Calu3 (cell line): ENCODE measurements around the gene CACNA1S. TPM values are rescaled to one million over a fixed set of nuclear protein-coding genes. Genes with fewer than 3 reads are reported as not detected.
A peak's percentile ranks its signal among the peaks of the same experiment; 100 is the strongest.

Source experiments
- Bru-seq: library from RNA; stranded (reverse); fragments of 400-500 nt; gene quantifications from one replicate; lab custom pipeline; 2021; lab: Mats Ljungman, UMichigan
- BruChase-seq, 2 experiments: library from RNA; stranded (reverse); fragments of 400-500 nt; gene quantifications; one replicate each; lab custom pipeline; 2021; lab: Mats Ljungman, UMichigan
- BruUV-seq: library from RNA; stranded (reverse); fragments of 400-500 nt; replicated peaks from 2 replicates; lab custom pipeline; 2021; lab: Mats Ljungman, UMichigan
- CTCF ChIA-PET: fragments of 300-600 bp; sonication (Branson Sonifier 250); formaldehyde crosslinking; loops from one replicate; lab custom pipeline; 2022; ENCODE audit warnings: antibody characterized with exemption; lab: Charles Lee
- DNase-seq: peaks from one replicate; pipeline ENCODE4 v3.0.0; 2022
- H3K27ac Mint-ChIP-seq: one replicate; pipeline ENCODE4 v1.8.0; 2022; ENCODE audit warnings: mixed read lengths; ENCODE audit not compliant: unreplicated experiment
- H3K27me3 Mint-ChIP-seq: one replicate; pipeline ENCODE4 v1.8.0; 2022; ENCODE audit warnings: mixed read lengths; ENCODE audit not compliant: unreplicated experiment
- H3K36me3 Mint-ChIP-seq: one replicate; pipeline ENCODE4 v1.8.0; 2022; ENCODE audit warnings: mild to moderate bottlenecking, moderate library complexity, mixed read lengths; ENCODE audit not compliant: insufficient read depth, unreplicated experiment
- H3K4me1 Mint-ChIP-seq: one replicate; pipeline ENCODE4 v1.8.0; 2022; ENCODE audit warnings: mild to moderate bottlenecking, low read depth, mixed read lengths; ENCODE audit not compliant: unreplicated experiment
- H3K4me3 Mint-ChIP-seq: one replicate; pipeline ENCODE4 v1.8.0; 2022; ENCODE audit warnings: mild to moderate bottlenecking, low read depth, moderate library complexity, mixed read lengths; ENCODE audit not compliant: unreplicated experiment
- H3K9me3 Mint-ChIP-seq: one replicate; pipeline ENCODE4 v1.8.0; 2022; ENCODE audit warnings: low read depth, mixed read lengths; ENCODE audit not compliant: unreplicated experiment
- intact Hi-C: fragments of 100-400 bp; cut with micrococcal nuclease; formaldehyde crosslinking; loops from one replicate; pipeline ENCODE4 v1.10.0; 2022; ENCODE audit not compliant: unreplicated experiment
- long read RNA-seq: library from polyadenylated mRNA; stranded (forward); transcript quantifications from one replicate; pipeline ENCODE4 v2.0.0, GENCODE V29; 2022
- total RNA-seq: library from RNA; stranded (reverse); gene quantifications from 2 replicates; pipeline ENCODE4 v1.2.3, GENCODE V29; 2022
- TF ChIP-seq, protein P1 (sequence below): fragments of 200-600 bp; IDR thresholded peaks from one replicate; pipeline ENCODE4 v1.8.0; 2022; ENCODE audit warnings: antibody characterized with exemption; ENCODE audit not compliant: unreplicated experiment

CACNA1S gene
- total RNA-seq, result not detected in 2 replicates
- Bru-seq, nascent RNA, result not detected
- BruChase-seq, experiment 1, labeled RNA remaining after a 6-hour chase, result percentile 3 among the genes with signal in this experiment
- not detected for BruChase-seq, experiment 2, labeled RNA remaining after a 2-hour chase
- long read RNA-seq, result 0 reads

DNA sequence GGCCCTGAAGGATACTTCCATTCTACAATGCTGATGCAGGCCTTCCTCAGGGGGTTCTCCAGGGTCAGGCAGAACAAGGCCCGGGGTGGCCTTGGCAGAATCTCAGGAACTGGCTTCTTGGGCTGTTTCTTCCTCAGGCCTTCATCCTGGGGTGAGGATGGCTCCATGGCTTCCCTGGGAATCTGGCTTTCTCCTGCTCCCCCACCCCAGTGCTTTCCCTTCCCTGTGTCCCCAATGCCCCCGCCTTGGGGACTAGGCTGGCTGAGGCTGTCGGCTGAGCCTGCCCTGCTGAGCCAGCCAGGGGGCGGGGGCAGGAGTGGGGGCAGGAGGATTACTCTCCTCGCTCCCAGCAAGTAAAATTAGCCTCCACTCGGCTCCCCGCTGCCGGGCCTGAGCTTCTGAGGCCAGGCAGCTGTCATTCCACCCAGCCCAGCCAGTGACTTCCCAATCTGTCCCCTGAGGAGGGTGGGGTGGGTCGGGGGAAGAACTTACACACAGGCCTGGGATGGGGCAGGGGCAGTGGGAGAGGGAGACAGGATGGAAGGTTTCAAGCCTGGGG, at the start of gene CACNA1S:
TSS of gene CACNA1S (minus strand) at position 254 of the 559 bp plus-strand sequence. CDS start at position 167, 87 bp downstream.
- H3K27ac Mint-ChIP-seq, result no peak within 1 kb of the TSS
- CTCF ChIA-PET, result no interaction called here
- no TSS peak for BruUV-seq
- intact Hi-C loops, result loop anchor here (5.0 kb wide), 1 partner anchor 490 kb away; the partner anchor contains the start of gene KIF14
- no peak within 1 kb of the TSS for H3K4me3 Mint-ChIP-seq
- no peaks in the 10 kb centered on the region for H3K4me1 Mint-ChIP-seq
- H3K27me3 Mint-ChIP-seq, result peaks cover 77% of the 10 kb centered on the region
- TF ChIP-seq, protein P1, sequence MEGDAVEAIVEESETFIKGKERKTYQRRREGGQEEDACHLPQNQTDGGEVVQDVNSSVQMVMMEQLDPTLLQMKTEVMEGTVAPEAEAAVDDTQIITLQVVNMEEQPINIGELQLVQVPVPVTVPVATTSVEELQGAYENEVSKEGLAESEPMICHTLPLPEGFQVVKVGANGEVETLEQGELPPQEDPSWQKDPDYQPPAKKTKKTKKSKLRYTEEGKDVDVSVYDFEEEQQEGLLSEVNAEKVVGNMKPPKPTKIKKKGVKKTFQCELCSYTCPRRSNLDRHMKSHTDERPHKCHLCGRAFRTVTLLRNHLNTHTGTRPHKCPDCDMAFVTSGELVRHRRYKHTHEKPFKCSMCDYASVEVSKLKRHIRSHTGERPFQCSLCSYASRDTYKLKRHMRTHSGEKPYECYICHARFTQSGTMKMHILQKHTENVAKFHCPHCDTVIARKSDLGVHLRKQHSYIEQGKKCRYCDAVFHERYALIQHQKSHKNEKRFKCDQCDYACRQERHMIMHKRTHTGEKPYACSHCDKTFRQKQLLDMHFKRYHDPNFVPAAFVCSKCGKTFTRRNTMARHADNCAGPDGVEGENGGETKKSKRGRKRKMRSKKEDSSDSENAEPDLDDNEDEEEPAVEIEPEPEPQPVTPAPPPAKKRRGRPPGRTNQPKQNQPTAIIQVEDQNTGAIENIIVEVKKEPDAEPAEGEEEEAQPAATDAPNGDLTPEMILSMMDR, result no peak
- H3K36me3 Mint-ChIP-seq, result peaks cover 14% of the 10 kb centered on the region
- H3K9me3 Mint-ChIP-seq, result no peaks in the 10 kb centered on the region
- DNase-seq, result no peak

DNA sequence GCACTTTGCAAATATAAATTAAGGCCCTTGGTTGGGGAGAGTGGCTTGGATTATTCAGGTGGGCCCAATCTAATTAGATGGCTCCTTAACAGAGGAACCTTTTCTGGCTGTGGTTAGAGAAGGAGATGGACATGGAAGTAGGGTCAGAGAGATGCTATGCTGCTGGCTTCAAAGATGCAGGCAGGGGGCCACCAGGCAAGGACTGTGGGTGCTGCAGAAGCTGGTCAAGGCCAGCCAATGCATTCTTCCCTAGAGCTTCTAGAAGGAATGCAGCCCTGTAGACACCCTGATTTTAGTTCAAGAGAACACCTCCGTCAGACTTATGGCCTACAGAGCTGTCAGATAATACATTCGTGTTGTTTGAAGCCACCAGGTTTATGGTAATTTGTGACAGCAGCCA, 45.7 kb upstream of the CACNA1S start:
- BruUV-seq, result no TSS peak

DNA sequence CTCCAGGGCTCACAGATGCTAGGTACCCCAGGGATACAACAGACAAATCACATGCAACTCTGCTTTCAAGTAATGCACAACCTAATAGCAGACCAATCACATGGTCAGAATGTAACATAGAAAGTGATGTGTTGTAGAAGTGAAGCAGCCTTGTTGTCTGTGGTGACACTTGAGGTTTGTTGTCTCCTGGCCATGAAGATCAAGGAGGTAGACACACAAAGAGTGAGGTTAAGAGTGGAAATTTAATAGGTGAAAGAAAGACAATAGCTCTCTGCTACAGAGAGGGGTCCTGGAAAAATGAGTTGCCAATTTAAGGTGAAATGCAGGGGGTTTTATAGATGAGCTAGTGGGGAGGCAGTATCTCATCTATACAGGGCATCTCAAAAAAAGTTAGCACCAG, 44.6 kb upstream of the CACNA1S start:
- no peak overlapping the region for H3K27ac Mint-ChIP-seq
- H3K4me3 Mint-ChIP-seq, result no peak overlapping the region
- DNase-seq, result no peak
- no peaks in the 10 kb centered on the region for H3K9me3 Mint-ChIP-seq
- H3K36me3 Mint-ChIP-seq, result peaks cover 15% of the 10 kb centered on the region
- BruUV-seq, result no TSS peak
- TF ChIP-seq, protein P1, result no peak
- CTCF ChIA-PET, result no interaction called here
- intact Hi-C loops, result no loop called here
- peaks cover 40% of the 10 kb centered on the region for H3K27me3 Mint-ChIP-seq
- no peaks in the 10 kb centered on the region for H3K4me1 Mint-ChIP-seq

More for the DNA sequence above, 45.7 kb upstream of the CACNA1S start:
- H3K4me3 Mint-ChIP-seq, result no peak overlapping the region
- peaks cover 40% of the 10 kb centered on the region for H3K27me3 Mint-ChIP-seq
- no peak for DNase-seq
- no peaks in the 10 kb centered on the region for H3K9me3 Mint-ChIP-seq
- intact Hi-C loops, result no loop called here
- CTCF ChIA-PET, result no interaction called here
- peaks cover 15% of the 10 kb centered on the region for H3K36me3 Mint-ChIP-seq
- no peaks in the 10 kb centered on the region for H3K4me1 Mint-ChIP-seq
- no peak overlapping the region for H3K27ac Mint-ChIP-seq
- TF ChIP-seq, protein P1, result no peak

DNA sequence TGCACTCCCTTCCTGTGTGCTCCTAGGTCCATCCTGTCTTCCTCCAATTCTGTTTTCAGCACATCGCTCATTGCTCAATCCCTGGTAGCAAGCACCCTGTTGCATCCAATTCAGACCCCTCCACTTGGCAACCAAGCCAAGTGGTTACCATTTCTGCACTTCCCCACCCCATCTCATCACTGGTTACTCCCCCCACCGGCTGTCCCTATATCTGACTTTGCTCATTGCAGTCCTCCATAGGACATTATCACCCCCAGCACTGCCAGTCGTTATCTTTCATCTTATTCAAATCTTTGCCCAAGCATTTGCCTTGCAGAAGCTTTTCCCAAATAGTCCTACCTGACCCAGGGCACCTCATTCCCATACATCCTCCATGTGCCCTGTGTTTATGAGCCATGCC, 44.1 kb upstream of the CACNA1S start:
- DNase-seq, result no peak
- H3K9me3 Mint-ChIP-seq, result no peaks in the 10 kb centered on the region
- CTCF ChIA-PET, result interaction anchor here (0.9 kb wide), 1 partner anchor 14 kb away, joined by 3 read pairs; no protein-coding TSS in a partner anchor
- TF ChIP-seq, protein P1, result no peak
- H3K4me3 Mint-ChIP-seq, result no peak overlapping the region
- H3K27ac Mint-ChIP-seq, result no peak overlapping the region
- no TSS peak for BruUV-seq
- no peaks in the 10 kb centered on the region for H3K4me1 Mint-ChIP-seq
- H3K36me3 Mint-ChIP-seq, result peaks cover 15% of the 10 kb centered on the region
- intact Hi-C loops, result no loop called here
- peaks cover 40% of the 10 kb centered on the region for H3K27me3 Mint-ChIP-seq
